GM18858 (cell line): Measurements from ENCODE around the gene SEC14L5.

Source experiments
- ATAC-seq: cut with Tn5 transposase; IDR thresholded peaks from one replicate; pipeline ENCODE4 v1.9.1; 2021; ENCODE audit not compliant: unreplicated experiment

SEC14L5 gene

DNA sequence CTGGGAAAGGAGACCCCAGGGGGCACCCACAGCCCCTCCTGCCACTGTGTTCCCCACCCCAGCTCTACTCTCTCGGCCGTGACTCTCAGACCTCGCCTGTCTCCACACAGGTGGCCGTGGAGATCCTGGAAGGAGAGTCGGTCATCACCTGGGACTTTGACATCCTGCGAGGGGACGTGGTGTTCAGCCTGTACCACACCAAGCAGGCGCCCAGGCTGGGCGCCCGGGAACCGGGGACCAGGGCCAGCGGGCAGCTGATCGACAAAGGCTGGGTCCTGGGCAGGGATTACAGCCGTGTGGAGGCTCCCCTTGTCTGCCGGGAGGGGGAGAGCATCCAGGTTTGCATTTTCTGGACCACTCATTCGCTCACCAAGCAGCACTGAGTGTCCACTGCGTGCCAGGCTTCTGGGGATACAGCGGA lies 50.2 kb downstream of the SEC14L5 start:
- ATAC-seq = no peak

DNA sequence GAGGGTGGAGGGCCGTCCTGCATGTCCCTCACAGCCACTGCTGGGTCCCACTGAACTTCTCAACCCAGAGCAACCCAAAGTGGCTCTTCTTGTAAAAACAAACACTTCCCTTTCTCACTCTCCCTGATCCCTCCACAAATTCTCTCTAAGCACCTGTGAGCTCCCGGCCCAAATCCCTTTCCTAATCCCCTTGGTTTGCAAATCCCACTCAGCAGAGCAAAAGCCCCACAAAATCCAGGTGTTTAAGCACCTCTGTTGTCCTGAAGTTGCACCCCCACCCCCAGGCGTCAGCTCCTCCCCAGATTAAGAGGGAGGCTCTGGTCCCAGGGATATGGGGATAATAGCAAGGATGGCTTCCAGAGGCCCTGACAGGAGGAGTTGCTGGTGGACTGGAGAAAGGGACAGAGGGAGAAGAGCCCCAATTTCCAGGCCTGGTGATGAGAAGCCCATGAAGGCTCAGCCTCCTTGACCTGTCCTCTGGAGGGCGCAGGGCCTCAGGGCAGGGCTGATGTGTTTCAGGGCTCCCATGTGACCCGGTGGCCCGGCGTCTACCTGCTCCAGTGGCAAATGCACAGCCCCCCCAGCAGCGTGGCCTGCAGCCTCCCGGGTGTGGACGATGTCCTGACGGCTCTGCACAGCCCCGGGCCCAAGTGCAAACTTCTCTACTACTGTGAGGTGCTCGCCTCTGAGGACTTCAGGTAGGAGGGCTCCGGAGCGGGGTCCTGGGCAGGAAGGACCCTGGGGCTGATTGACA lies 52.6 kb downstream of the SEC14L5 start:
- ATAC-seq = no peak

DNA sequence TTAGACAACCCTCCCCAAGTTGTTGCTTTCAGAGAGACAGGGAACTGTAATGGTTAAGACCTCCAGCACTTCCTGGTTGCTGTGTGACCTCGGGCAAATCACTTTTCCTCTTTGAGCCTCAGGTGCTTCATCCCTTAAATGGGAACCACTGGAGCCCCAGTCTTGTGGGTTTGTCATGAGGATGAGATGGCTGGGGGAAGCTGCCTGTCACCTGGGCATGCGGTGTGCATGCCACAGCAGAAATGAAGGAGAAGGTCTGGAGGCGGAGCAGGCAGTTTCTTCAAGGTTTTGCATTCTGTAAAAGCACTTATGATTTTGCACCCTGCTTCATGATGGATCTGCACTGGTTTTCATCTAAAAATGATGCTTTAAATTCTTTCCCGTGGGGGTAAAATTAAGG lies 53.5 kb downstream of the SEC14L5 start:
- no peak for ATAC-seq

DNA sequence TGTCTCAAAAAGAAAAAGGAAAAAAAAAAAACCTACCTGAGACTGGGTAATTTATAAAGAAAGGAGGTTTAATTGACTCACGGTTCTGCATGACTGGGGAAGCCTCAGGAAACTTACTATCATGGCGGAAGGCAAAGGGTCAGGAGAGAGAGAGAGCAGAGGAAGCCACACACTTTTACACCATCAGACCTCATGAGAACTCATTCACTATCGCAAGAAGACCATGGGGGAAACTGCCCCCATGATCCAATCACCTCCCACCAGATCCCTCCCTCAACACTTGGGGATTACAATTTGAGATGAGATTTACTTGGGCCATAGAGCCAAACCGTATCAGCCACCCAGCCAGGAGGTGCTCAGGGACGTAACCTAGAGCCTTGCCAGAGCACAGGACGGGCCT lies 54.8 kb downstream of the SEC14L5 start:
- no peak for ATAC-seq

DNA sequence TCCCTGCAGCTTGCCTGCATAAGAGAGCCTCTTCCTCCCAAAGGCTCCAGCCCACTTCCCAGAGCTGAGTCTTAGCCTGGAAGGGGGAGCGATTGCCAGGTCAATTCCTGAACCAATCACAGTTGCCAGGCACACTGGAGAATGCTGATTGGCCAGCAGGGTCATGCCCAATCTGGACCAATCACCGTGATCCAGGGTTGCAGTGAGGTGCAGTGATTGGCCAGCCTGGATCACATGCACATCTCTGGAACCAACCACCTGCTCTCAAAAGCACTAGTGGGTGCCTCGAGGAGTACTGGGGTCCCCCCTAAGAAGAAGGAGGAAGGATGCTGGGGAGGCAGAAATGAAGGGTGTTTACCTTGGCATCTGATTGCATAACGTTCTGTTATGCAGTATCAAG lies 57.2 kb downstream of the SEC14L5 start:
- ATAC-seq = no peak

DNA sequence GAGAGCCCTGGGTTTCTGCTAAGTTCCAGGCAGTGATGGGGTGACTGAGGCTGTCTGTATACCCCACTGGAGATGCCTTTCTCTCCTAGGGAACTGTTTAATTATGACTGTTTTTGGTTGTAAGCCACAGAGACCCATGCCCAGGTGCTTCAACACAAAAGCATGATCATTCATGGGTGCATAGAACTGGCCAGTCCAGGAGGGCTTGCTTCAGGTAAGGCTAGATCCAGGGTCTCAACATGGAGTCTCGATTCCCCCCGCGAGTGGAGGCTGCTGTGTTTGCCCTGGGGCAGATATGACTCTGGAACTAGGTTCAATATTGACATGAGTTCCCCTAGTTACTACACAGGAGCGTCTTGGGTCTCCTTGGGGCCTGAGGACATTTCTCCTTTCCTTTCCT lies 57.8 kb downstream of the SEC14L5 start:
- ATAC-seq = no peak

DNA sequence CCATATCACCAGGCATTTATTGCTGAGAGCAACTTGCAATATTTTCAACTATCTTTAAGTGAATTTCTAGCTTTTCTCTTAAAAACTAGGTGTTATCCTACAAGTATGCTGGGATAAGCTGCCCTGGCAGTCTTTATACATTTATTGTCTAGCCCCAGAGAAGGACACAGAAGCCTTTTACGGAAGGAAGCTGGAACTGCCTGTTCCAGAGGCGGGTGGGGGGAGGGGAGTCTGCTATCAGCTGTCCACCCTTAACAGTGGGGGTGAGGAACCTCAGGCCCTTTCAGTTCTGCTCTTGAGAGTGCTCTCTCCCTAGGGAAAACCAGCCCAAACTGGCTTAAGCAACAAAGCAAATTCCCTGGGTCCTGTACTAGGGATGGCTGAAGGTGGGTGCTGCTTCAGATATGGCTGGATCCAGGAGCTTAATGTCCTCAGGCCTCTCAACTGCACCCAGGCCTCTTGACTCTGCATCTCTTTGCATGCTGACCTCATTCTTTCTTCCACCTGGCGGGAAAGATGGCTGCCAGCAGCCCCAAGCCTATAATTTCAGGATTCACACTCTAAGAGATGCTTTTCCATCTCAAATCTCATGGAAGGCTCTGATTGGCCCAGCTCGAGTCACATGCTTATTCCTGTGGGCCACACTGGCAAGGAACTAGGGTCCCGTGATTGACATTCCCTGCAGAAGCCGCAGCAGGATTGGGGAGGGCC lies 59.0 kb downstream of the SEC14L5 start:
- ATAC-seq = no peak

DNA sequence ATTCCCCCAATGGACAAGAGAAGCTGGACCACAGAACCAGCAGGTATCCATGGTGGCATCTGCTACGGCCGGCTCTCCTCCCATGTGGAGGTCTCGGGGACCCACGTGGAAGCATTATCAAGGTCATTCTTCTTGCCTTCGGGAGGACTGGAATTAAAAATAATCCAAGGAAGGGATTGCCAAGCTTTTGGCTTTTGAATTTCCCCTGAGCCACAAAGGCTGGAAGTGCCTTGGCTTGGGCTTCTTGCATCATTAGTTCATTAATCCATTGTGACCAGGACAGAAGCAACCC lies 59.5 kb downstream of the SEC14L5 start:
- ATAC-seq = no peak

DNA sequence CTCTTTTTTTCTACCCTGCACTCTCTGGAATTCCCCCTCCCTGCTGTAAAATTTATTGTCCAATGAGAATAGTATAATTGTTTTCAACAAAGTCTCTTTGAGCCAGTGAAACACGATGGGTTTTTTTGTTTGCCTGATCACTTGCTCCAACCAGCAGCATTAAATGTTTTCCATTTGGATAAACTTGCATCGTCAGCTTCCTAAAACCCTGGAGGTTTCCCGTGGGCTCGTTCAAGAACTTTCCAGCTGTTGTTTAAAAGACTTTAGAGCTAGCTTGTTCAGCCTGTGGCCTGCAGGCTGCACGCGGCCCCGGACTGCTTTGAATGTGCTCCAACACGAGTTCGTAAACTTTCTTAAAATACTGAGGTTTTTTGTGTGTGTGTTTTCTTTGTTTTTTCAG lies 60.7 kb downstream of the SEC14L5 start:
- ATAC-seq = no peak

DNA sequence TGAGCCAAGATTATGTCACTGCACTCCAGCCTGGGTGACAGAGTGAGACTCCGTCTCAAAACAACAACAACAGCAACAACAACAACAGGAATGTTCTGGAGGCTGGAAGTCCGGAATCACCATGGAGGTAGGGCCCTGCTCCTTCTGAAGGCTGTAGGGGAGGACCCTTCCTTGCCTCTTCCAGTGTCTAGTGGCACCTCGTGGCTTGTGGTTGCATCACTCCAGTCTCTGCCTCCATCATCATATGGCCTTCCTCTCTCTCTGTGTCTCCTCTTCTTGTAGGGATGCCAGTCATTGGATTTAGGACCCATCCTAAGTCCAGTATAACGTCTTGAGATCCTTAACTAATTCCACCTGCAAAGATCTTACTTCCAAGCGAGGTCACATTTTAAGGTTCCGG lies 61.6 kb downstream of the SEC14L5 start:
- ATAC-seq = no peak

DNA sequence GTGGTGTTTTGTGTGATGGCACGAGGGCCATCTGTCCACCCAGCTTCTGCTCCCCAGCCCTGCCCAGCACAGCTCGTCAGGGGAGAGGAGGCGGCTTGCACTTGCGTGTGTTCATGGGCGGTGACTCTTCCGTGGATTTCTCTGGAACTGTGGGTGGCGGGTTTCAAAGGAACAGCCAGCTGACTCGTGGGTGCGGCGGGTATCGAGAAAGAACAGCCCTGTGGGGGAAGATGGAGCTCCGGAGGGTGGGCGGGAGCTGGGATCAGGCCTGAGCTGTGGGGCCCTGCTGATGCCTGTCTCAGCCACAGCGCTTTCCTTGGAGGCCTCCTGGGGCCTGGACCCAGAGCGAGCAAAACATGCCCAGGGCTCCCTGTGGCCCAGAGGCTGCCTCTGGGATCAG lies 62.4 kb downstream of the SEC14L5 start:
- ATAC-seq = no peak

DNA sequence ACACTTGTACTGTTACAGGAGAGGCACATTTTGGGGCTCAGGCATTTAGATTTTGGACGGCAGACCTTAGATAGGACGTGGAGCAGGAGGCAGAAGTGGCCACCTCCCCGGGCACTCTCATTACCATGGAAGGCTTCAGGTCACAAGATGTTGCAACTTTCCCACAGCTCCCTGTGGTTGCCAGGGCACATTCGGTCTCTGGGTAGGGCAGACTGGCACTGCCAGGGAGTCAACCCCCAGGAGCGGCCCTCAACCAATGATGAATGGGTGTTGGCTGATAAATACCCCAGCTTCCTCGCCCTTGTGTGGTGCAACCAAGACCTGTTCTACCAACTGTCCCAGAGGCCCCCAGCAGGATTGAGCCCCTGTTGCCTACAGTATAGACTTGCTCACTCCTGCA lies 64.4 kb downstream of the SEC14L5 start:
- no peak for ATAC-seq

DNA sequence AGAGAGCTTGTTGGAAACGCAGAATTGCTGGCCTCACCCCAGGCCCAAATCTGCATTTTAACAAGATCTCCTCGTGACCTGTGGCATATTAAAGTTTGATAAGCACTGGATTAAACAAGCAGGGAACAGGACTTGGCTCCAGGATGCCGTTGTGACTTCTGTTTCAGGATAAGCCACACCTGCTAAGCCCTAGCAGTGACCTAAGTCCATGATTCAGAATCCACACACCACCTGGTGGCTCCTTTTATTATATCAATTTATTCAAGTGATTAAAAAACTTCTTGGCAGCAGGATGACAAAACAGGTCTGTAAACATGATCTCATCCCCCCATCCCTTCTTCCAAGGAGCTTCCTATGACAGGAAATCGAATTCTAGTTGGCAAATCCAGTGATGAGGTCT lies 66.5 kb downstream of the SEC14L5 start:
- ATAC-seq = no peak

DNA sequence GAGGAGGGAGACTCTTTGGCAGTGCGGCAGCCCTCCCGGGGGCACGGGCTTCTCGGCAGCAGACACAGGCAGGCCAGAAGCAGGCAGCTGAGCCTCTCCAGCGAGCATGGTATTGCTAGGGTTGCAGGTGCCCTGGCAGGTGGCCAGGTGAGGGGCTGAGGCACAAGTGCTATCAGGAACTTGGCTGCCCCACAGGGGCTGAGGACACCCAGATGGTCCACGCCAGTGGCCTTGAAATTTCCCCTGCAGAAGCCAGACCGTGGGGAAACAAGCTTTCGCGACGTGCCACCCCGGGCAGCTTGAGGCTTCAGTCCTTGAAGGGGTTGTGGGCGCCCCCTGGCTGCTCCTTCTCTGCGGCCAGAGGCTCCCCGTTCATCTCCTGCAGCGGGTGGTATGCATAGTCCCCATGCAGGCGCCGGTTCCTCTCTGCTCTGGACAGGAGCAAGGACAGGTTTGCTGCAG lies 67.1 kb downstream of the SEC14L5 start:
- no peak for ATAC-seq

DNA sequence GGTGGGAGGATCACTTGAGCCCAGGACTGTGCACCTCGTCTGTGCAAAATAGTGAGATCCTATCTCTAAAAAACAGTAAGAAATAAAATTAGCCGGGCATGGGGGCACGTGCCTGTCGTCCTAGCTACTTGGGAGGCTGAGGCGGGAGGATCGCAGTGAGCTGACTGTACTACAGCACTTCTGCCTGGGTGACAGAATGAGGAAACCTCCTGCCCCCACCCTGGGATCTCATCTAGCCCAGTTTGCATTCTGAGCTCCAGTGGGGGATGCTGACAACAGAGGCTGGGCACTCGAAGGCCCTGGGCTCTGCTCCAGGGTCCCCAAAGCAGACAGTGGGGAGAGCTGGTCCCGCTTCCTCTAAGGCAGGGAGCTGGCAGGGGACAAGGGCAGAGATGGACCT lies 68.5 kb downstream of the SEC14L5 start:
- ATAC-seq = no peak

DNA sequence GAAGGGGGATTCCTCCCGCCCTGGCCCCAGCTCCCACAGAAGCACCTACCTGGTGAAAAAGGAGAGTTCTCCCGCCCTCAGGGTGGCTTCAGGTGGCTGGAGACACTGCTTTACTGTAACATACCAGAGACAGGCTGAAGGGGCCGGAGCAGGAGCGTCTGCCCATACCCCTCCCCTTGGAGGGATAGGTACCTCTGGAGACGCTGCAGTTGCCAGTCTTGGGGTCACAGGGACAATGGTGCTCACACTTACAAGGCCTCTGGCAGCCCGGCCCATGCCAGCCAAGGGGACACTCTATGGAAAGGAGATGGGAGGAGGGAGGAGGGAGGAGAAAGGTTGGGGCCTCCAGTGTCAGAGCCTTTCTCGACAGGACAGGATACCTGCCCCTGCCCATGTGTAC lies 69.0 kb downstream of the SEC14L5 start:
- no peak for ATAC-seq

DNA sequence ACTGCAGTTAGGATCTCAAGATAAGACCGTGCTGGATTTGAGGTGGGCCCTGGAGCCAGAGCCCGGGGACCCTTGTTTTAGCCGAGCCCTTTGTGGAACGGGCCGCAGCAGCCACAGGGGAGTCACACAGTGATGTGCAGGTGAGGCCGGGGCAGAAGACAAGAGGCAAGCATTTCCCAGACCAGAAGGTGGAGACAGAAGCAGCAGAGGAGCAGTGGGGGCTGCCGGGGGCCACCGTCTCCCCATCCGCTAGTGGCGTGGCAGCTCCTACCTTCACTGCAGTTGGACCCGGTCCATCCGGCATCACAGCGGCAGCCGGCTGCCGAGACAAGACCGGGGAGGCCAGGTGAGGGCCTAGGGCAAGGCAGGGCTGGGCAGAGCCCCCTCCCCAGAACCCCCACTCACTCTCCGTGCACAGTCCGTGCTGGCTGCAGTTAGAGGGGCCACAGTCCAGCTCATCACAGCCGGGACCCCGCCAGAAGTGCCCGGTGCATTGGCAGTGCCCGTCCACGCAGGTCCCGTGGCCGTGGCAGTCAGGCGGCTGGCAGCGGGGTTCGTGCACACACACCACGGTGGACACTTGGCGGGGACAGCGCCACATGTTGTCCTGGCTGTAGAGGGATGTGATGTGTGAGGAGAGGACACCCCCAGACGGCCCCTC lies 69.6 kb downstream of the SEC14L5 start:
- ATAC-seq = no peak

DNA sequence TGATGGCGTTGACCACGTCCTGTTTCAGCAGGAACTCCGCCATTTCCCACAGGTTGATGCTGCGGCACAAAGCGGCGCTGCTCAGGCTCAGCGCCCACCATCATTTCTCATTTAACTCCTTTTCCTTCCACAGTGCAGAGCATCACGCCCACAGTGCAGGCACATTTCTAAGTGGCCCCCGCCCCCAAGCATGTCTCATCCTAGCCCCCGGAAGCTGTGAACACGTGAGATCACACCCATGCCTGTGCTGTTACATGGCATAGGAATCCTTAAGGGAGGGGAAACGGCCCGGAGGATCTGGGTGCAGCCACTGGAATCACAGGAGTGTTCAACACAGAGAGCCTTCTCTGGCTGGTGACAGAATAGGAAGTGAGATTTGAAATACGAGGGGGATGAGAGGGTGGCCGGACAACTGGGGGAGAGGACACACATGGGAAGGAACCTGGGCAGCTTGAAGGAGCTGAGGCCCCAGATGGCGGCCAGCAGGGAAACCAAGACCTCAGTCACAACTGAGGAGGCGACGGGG lies 70.9 kb downstream of the SEC14L5 start:
- no peak for ATAC-seq

DNA sequence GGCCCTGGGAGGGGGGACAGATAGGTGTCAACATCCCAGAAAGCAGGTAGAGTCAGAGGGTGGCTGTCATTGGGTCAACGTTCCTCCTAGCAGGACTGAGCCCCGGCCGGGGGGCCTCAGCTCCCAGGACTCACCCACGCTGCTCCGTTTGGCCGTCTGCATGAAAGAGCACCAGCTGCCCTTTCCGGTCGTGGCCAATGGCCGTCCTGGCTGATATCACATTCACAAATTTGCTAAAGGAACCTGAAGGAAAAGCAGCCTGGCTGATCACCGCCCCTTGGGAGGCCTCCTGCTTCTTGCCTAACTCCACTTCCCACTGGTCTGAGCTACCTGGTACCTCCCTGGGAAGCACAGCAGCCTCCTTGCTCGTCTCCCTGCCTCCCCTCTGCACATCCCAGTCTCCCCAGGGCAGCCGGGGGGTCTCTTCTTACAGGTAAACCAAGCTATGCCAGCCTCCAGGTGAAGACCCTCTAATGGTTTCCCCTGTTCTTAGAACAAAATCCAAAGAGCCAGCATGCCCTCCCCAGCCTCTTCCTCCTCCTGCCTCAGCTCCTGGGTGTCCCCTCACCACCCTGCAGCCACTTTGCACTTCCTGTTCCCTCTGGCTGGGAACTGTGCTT lies 72.2 kb downstream of the SEC14L5 start:
- ATAC-seq = no peak

DNA sequence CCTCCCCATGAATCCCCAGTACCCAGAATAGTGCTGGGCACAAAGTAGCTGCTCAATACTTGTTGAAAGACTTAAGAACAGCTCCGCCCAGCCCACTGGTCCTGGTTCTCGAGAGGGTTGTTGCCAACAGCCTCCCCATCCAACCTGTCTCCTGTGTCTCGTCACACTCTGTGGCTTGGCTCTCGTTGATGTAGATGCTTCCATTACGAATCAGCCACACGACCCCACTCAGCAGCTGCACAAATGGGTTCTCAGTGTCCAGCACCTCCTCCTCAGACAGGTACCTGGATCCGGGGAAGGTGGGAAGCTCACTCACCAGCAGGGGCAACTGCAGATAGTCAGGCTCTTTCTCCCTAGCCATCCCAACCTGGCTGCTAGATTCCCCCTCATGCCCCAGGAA lies 73.5 kb downstream of the SEC14L5 start:
- ATAC-seq = no peak

DNA sequence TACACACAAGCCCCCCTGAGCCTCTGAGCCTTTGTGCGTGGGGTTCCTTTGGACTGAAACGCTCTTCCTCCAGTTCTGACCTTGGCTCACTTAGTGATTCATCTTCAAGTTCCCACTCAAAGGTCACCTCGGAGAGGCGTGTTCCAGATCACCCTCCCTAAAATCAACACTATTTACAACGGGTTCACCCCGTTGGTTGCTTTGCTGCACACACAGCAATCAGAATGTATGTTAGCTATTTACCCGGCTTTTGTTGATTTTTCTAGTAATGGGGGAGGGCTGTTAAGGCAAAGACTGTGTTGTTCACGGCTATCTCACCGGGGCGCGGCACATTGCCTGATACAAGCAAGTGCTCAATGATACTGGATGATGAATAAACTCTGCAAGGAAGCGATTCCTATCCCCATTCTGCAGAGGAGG lies 74.6 kb downstream of the SEC14L5 start:
- ATAC-seq = no peak
